HFFc6 (cell line): ENCODE measurements around the gene OR51V1. TPM values are rescaled to one million over a fixed set of nuclear protein-coding genes. Genes with fewer than 3 reads are reported as not detected.

Experiments used
- DNase-seq: peaks from one replicate; pipeline ENCODE4 v3.0.0-alpha.2; 2018
- H3K27ac Mint-ChIP-seq: 2 replicates; pipeline ENCODE4 v1.8.0; 2020; ENCODE audit warnings: mild to moderate bottlenecking, mixed read lengths
- H3K27me3 Mint-ChIP-seq: 2 replicates; pipeline ENCODE4 v1.8.0; 2021; ENCODE audit warnings: mild to moderate bottlenecking, moderate library complexity, mixed read lengths; ENCODE audit not compliant: insufficient read depth
- H3K36me3 Mint-ChIP-seq: 2 replicates; pipeline ENCODE4 v1.8.0; 2021; ENCODE audit warnings: low read depth, mixed read lengths
- H3K4me1 Mint-ChIP-seq: 2 replicates; pipeline ENCODE4 v1.8.0; 2020; ENCODE audit warnings: low read depth, mixed read lengths
- H3K4me3 Mint-ChIP-seq: 2 replicates; pipeline ENCODE4 v1.8.0; 2020; ENCODE audit warnings: mild to moderate bottlenecking, moderate library complexity, mixed read lengths
- H3K9me3 Mint-ChIP-seq: 2 replicates; pipeline ENCODE4 v1.8.0; 2020; ENCODE audit warnings: mild to moderate bottlenecking, mixed read lengths
- total RNA-seq, 6 experiments: library from RNA; stranded (reverse); fragmentation: NEBNext Ultra II Directional; extraction: Animal tissue kit (Norgen Biotek cat#: 25700); gene quantifications; 2 replicates in 1 of 6; 3 replicates in 5 of 6; pipeline ENCODE4 v1.2.3, GENCODE V29; 2021
- TF ChIP-seq, protein P1 (sequence below): fragments of 200-600 bp; sonication (generic); IDR thresholded peaks from 2 replicates; pipeline ENCODE4 v1.5.0; 2021; ENCODE audit warnings: antibody characterized with exemption, mild to moderate bottlenecking

OR51V1 gene
- total RNA-seq, 6 experiments from 2014 or later: not detected

DNA sequence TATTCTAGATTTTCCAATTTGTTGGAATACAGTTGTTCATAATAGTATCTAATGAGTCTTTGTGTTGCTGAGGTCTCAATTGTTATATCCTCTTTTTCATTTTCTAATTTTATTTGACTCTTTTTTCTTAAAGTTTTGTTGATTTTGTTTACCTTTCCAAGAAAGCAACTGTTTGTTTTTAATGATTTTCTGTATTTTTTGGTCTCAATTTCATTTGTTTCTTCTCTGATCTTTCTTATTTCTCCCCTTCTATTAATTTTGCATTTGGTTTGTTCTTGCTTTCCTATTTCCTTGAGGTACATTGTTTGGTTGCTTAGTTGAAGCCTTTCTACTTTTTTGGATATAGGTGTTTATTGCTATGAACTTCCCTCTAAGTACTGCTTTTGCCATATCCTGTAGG, 40.7 kb downstream of the OR51V1 start:
- no peak for DNase-seq
- Mint-ChIP-seq H3K4me3 (no peak overlapping the region), H3K27me3 (peaks cover 5% of the 10 kb centered on the region), H3K4me1 (no peaks in the 10 kb centered on the region), H3K9me3 (no peaks in the 10 kb centered on the region), H3K36me3 (no peaks in the 10 kb centered on the region), H3K27ac (no peak overlapping the region)
- TF ChIP-seq, protein P1, sequence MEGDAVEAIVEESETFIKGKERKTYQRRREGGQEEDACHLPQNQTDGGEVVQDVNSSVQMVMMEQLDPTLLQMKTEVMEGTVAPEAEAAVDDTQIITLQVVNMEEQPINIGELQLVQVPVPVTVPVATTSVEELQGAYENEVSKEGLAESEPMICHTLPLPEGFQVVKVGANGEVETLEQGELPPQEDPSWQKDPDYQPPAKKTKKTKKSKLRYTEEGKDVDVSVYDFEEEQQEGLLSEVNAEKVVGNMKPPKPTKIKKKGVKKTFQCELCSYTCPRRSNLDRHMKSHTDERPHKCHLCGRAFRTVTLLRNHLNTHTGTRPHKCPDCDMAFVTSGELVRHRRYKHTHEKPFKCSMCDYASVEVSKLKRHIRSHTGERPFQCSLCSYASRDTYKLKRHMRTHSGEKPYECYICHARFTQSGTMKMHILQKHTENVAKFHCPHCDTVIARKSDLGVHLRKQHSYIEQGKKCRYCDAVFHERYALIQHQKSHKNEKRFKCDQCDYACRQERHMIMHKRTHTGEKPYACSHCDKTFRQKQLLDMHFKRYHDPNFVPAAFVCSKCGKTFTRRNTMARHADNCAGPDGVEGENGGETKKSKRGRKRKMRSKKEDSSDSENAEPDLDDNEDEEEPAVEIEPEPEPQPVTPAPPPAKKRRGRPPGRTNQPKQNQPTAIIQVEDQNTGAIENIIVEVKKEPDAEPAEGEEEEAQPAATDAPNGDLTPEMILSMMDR: no peak

- no peak for DNase-seq
- TF ChIP-seq, protein P1: no peak
- Mint-ChIP-seq H3K36me3 (no peaks in the 10 kb centered on the region), H3K4me1 (no peaks in the 10 kb centered on the region), H3K27me3 (peaks cover 3% of the 10 kb centered on the region; the same call in 1 of the 2 replicates), H3K4me3 (no peak within 1 kb of the TSS), H3K27ac (no peak within 1 kb of the TSS), H3K9me3 (no peaks in the 10 kb centered on the region)
Observed at GRCh38 chr11:5154657-5155056, 45.8 kb downstream of the OR51V1 start, which contains the start of gene OR52A1. Gene OR52A1, minus strand, starts transcription at chr11:5154757. Its CDS starts 2,388 bp downstream, at chr11:5152369.

DNA sequence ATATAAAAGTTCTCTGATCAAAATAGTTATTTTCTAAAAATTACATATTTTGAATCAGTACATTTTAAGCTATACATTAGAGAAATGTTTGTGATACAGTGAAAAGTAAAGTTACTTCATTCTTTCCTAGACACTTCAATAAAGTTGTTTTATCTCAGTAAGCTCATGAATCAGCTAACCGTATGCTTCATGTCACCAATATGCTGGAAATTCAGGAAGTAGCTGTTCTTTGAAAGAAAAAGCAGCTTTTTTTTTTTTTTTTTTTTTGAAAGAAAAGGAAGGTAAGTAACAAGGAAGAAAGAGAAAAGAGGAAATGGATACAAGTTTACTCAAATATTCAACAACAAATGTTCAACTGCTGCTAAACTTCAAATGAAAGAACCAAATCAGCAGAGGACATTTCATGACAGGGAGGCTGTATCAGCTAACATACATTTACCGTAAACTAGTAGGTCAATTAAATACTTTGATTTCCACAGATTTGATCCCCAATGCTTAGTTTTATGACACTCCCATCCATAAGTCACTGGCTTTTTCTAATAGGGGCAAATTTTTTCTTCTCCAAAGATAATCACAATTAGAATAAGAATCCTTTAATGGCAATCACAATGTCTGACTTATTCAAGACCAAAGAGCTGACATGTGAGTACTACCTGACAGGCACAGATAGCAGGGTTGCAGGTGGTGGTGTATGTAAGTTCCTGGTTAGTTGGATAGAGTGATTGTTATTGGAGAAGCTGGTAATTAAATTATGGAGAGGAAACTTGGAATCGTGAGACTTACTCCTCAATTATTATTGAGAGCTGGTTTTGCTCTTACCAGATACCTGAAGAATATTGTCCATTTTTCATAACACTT, 46.7 kb downstream of the OR51V1 start:
- peaks cover 3% of the 10 kb centered on the region; the same call in 1 of the 2 replicates for H3K27me3 Mint-ChIP-seq
- H3K4me1 Mint-ChIP-seq: no peaks in the 10 kb centered on the region
- TF ChIP-seq, protein P1: no peak
- no peaks in the 10 kb centered on the region for H3K9me3 Mint-ChIP-seq
- H3K36me3 Mint-ChIP-seq: no peaks in the 10 kb centered on the region
- H3K27ac Mint-ChIP-seq: no peak overlapping the region
- DNase-seq: no peak
- no peak overlapping the region for H3K4me3 Mint-ChIP-seq

- TF ChIP-seq, protein P1: no peak
- Mint-ChIP-seq H3K27me3 (peaks cover 3% of the 10 kb centered on the region; the same call in 1 of the 2 replicates), H3K9me3 (no peaks in the 10 kb centered on the region), H3K4me3 (no peak overlapping the region), H3K36me3 (no peaks in the 10 kb centered on the region), H3K27ac (no peak overlapping the region), H3K4me1 (no peaks in the 10 kb centered on the region)
- DNase-seq: no peak
Observed at GRCh38 chr11:5151713-5152153, 48.7 kb downstream of the OR51V1 start.

Other genes starting within 250 kb of the OR51V1 start
- not detected for gene OR51A2, start 245.0 kb downstream of the OR51V1 start, total RNA-seq
- not detected for gene OR51L1, start 205.8 kb downstream of the OR51V1 start, total RNA-seq
- gene OR52J3, start 154.2 kb downstream of the OR51V1 start, total RNA-seq: not detected
- not detected for gene OR52E2, start 141.1 kb downstream of the OR51V1 start, total RNA-seq
- not detected for gene OR52E1, start 131.1 kb downstream of the OR51V1 start, total RNA-seq
- gene OR52A5, start 62.3 kb downstream of the OR51V1 start, total RNA-seq: not detected
- not detected for gene OR52A1, start 45.9 kb downstream of the OR51V1 start, total RNA-seq
- not detected for gene HBB, start 26.4 kb upstream of the OR51V1 start, total RNA-seq
- gene HBD, start 33.8 kb upstream of the OR51V1 start, total RNA-seq: not detected
- gene HBG1, start 49.2 kb upstream of the OR51V1 start, total RNA-seq: not detected
- gene HBG2, start 54.1 kb upstream of the OR51V1 start, total RNA-seq: not detected
- not detected for gene HBE1, start 69.3 kb upstream of the OR51V1 start, total RNA-seq
- not detected for gene OR51B4, start 101.3 kb upstream of the OR51V1 start, total RNA-seq
- not detected for gene OR51B2, start 123.6 kb upstream of the OR51V1 start, total RNA-seq
- under 1 TPM in 4 of 6 experiments, not detected in 2; 0.30 to 0.53 (median 0.42) TPM for gene OR51B5, start 142.8 kb upstream of the OR51V1 start, total RNA-seq
- not detected for gene OR51B6, start 150.8 kb upstream of the OR51V1 start, total RNA-seq
- under 1 TPM in 1 of 6 experiments, not detected in 5; 0.09 TPM for gene OR51M1, start 183.1 kb upstream of the OR51V1 start, total RNA-seq
- gene OR51Q1, start 221.4 kb upstream of the OR51V1 start, total RNA-seq: not detected
- not detected for gene OR51I1, start 240.8 kb upstream of the OR51V1 start, total RNA-seq
- not detected for gene OR51I2, start 248.6 kb upstream of the OR51V1 start, total RNA-seq